Vagina (tissue), 2 donors: ENCODE data around the gene ITGAE.

Experiments used
- CTCF ChIP-seq, 3 experiments: fragments of 450-650 bp in 2 of 3; fragments of 200-600 bp in 1 of 3; sonication (generic) in 1 of 3; IDR thresholded peaks; one replicate each; pipeline ENCODE4 v1.5.1; 2017 to 2019; ENCODE audit warnings: antibody characterized with exemption in 3 of 3, mild to moderate bottlenecking in 2 of 3, moderate library complexity in 2 of 3
- POLR2A ChIP-seq, 2 donors: fragments of 450-650 bp; IDR thresholded peaks; one replicate each; pipeline ENCODE4 v1.6.1; 2017; ENCODE audit warnings: antibody characterized with exemption in 2 of 2, mild to moderate bottlenecking in 2 of 2, moderate library complexity in 2 of 2
- POLR2AphosphoS5 ChIP-seq, 2 donors: sonication (generic); formaldehyde crosslinking; IDR thresholded peaks; one replicate each; pipeline ENCODE4 v1.9.0; 2017; ENCODE audit warnings: antibody characterized with exemption in 2 of 2, mild to moderate bottlenecking in 2 of 2, low read depth in 1 of 2; ENCODE audit not compliant: insufficient read depth in 1 of 2

DNA sequence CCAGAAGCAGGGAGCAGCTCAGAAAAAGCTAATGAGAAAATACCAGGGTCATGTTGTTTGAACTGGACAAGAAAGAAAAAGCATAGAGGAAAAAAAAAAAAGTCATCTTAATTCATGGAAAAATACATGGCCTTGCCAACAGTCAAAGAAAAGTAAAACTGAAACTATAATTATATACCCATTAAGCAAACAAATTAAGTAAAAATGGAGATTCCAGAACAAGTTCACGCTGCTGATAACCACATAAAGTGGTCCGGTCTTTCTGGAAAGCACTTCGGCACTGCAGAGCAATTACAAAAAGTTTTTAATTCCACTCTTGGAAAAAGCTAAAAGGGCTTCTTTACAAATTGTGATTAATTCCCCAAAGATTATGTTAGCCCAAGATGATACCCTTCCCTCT lies 92.6 kb downstream of the ITGAE start:
- TF ChIP-seq POLR2AphosphoS5 (IDR thresholded peaks at IDR 0.05; ENCODE audit: insufficient read depth in 1 of 2, low read depth in 1 of 2) (no peak), CTCF (IDR thresholded peaks at IDR 0.05) (no peak), POLR2A (IDR thresholded peaks at IDR 0.05) (no peak)
